Measurements from ENCODE around the gene MAMSTR.
"Not testable (repeated sequence)": the region's sequence is repeated elsewhere in the genome, so short reads cannot be mapped to it uniquely, and the experiment has no call there.

Gene MAMSTR

GRCh38 chr19:48718711-48719231, 754 bp downstream of the MAMSTR start:
- DNase-seq, result no peak

GRCh38 chr19:48718106-48718505, 1.4 kb downstream of the MAMSTR start:
- not testable (repeated sequence) for DNase-seq

- DNase-seq, result no peak
Observed at GRCh38 chr19:48716562-48717291, 2.8 kb downstream of the MAMSTR start.

- no peak for DNase-seq
Observed at GRCh38 chr19:48715681-48716171, 3.8 kb downstream of the MAMSTR start.

GRCh38 chr19:48714759-48715675, 4.5 kb downstream of the MAMSTR start:
- DNase-seq, result no peak

GRCh38 chr19:48713864-48714755, 5.4 kb downstream of the MAMSTR start:
- DNase-seq, result peak; percentile 98 to 99

- no peak for DNase-seq
Observed at GRCh38 chr19:48713041-48713863, 6.3 kb downstream of the MAMSTR start.

GRCh38 chr19:48711106-48711662, 8.3 kb downstream of the MAMSTR start:
- DNase-seq, result no peak

- no peak for DNase-seq
Observed at GRCh38 chr19:48708471-48708870, 11.1 kb downstream of the MAMSTR start.

- DNase-seq, result no peak
Observed at GRCh38 chr19:48705431-48705830, 14.1 kb downstream of the MAMSTR start.

- no peak for DNase-seq
Observed at GRCh38 chr19:48703316-48703715, 16.2 kb downstream of the MAMSTR start.

GRCh38 chr19:48702701-48703100, 16.8 kb downstream of the MAMSTR start:
- no peak for DNase-seq

GRCh38 chr19:48698046-48698445, 21.5 kb downstream of the MAMSTR start:
- DNase-seq, result no peak

GRCh38 chr19:48696353-48697010, 23.0 kb downstream of the MAMSTR start:
- DNase-seq, result peak in 1 of 2 donors; percentile 22

GRCh38 chr19:48695743-48696352, 23.7 kb downstream of the MAMSTR start, which contains the start of gene FUT2:
FUT2 (plus strand) TSS chr19:48695971; CDS start chr19:48702957, 6,986 bp downstream.
- DNase-seq, result no peak

GRCh38 chr19:48693629-48694028, 25.9 kb downstream of the MAMSTR start:
- DNase-seq, result not testable (repeated sequence)

GRCh38 chr19:48689449-48689848, 30.1 kb downstream of the MAMSTR start:
- no peak for DNase-seq

- DNase-seq, result no peak
Observed at GRCh38 chr19:48687776-48688175, 31.7 kb downstream of the MAMSTR start.

GRCh38 chr19:48686637-48687036, 32.9 kb downstream of the MAMSTR start:
- not testable (repeated sequence) for DNase-seq

- DNase-seq, result no peak
Observed at GRCh38 chr19:48686088-48686487, 33.4 kb downstream of the MAMSTR start.
